Activated CD4-positive, alpha-beta T cell treated with anti-CD3 and anti-CD28 coated beads, Interleukin-2, amount 10 ng/mL, durations not matched to agents 7 days and 5 days (primary cell): ENCODE measurements around the gene AGGF1. TPM values are rescaled to one million over a fixed set of nuclear protein-coding genes. Genes with fewer than 3 reads are reported as not detected.
"Not testable (repeated sequence)": the region's sequence is repeated elsewhere in the genome, so short reads cannot be mapped to it uniquely, and the experiment has no call there.

ENCODE experiments used
- CTCF ChIA-PET: fragments of 350-600 bp; sonication (Branson Sonifier 250); formaldehyde crosslinking; loops from one replicate; lab custom pipeline; 2021; ENCODE audit warnings: antibody characterized with exemption; lab: Charles Lee
- POLR2A ChIA-PET: fragments of 350-600 bp; sonication (Branson Sonifier 250); formaldehyde crosslinking; loops from one replicate; lab custom pipeline; 2021; ENCODE audit warnings: antibody characterized with exemption; lab: Charles Lee
- DNase-seq: peaks from one replicate; pipeline ENCODE4 v3.0.0-alpha.2; 2020
- H3K27ac Mint-ChIP-seq: one replicate; pipeline ENCODE4 v1.8.0; 2021; ENCODE audit warnings: mild to moderate bottlenecking, moderate library complexity, mixed read lengths
- H3K27me3 Mint-ChIP-seq: one replicate; pipeline ENCODE4 v1.8.0; 2021; ENCODE audit warnings: mixed read lengths
- H3K36me3 Mint-ChIP-seq: one replicate; pipeline ENCODE4 v1.8.0; 2021; ENCODE audit warnings: low read depth, mixed read lengths
- H3K4me1 Mint-ChIP-seq: one replicate; pipeline ENCODE4 v1.8.0; 2021; ENCODE audit warnings: mixed read lengths
- H3K4me3 Mint-ChIP-seq: one replicate; pipeline ENCODE4 v1.8.0; 2021; ENCODE audit warnings: mild to moderate bottlenecking, moderate library complexity, mixed read lengths
- H3K9me3 Mint-ChIP-seq: one replicate; pipeline ENCODE4 v1.8.0; 2021; ENCODE audit warnings: mixed read lengths
- total RNA-seq, 2 experiments: library from RNA; stranded (reverse); gene quantifications; one replicate each; pipeline ENCODE4 v1.2.3, GENCODE V29; 2021

The AGGF1 gene
- total RNA-seq, result 10 to 100 TPM; 27.6 to 28.9 TPM

- Mint-ChIP-seq H3K4me1 (peaks cover 33% of the 10 kb centered on the region), H3K27me3 (peaks cover 6% of the 10 kb centered on the region), H3K9me3 (peaks cover 23% of the 10 kb centered on the region), H3K27ac (peak within 1 kb of the TSS; percentile 94), H3K36me3 (peaks cover 40% of the 10 kb centered on the region), H3K4me3 (peak within 1 kb of the TSS; percentile 84)
- peak; percentile 95 for DNase-seq
- ChIA-PET CTCF (interaction anchor here (0.6 to 1.5 kb wide), 8 partner anchors 14 to 265 kb away, joined by 3 to 4 read pairs (median 3); no protein-coding TSS in a partner anchor), POLR2A (interaction anchor here (0.5 to 1.1 kb wide), 2 partner anchors 293 to 887 kb away, joined by 3 to 4 read pairs; no protein-coding TSS in a partner anchor)
These were observed at the start of gene AGGF1 for GRCh38 chr5:77030097-77031071. Gene AGGF1 (plus strand): TSS chr5:77030404. CDS start chr5:77030767, 363 bp downstream.

- no peak overlapping the region for H3K4me3 Mint-ChIP-seq
- CTCF ChIA-PET, result no interaction called here
- POLR2A ChIA-PET, result no interaction called here
These were observed 49.6 kb upstream of the AGGF1 start for GRCh38 chr5:76980518-76981144.

GRCh38 chr5:76982450-76982849 is 47.8 kb upstream of the AGGF1 start:
- POLR2A ChIA-PET, result no interaction called here
- Mint-ChIP-seq H3K4me3 (no peak overlapping the region), H3K27ac (no peak overlapping the region), H3K4me1 (no peaks in the 10 kb centered on the region), H3K27me3 (peaks cover 11% of the 10 kb centered on the region), H3K36me3 (no peaks in the 10 kb centered on the region), H3K9me3 (no peaks in the 10 kb centered on the region)
- DNase-seq, result no peak
- CTCF ChIA-PET, result no interaction called here

More at GRCh38 chr5:76980518-76981144, 49.6 kb upstream of the AGGF1 start:
- DNase-seq, result no peak
- H3K4me1 Mint-ChIP-seq, result no peaks in the 10 kb centered on the region
- no peaks in the 10 kb centered on the region for H3K36me3 Mint-ChIP-seq
- no peaks in the 10 kb centered on the region for H3K9me3 Mint-ChIP-seq
- H3K27ac Mint-ChIP-seq, result no peak overlapping the region
- H3K27me3 Mint-ChIP-seq, result peaks cover 15% of the 10 kb centered on the region

GRCh38 chr5:76983468-76983867 is 46.7 kb upstream of the AGGF1 start:
- Mint-ChIP-seq H3K4me3 (no peak overlapping the region), H3K4me1 (no peaks in the 10 kb centered on the region), H3K27ac (no peak overlapping the region), H3K9me3 (no peaks in the 10 kb centered on the region), H3K36me3 (no peaks in the 10 kb centered on the region), H3K27me3 (peaks cover 11% of the 10 kb centered on the region)
- ChIA-PET POLR2A (no interaction called here), CTCF (interaction anchor here (0.6 kb wide), 1 partner anchor 63 kb away, joined by 5 read pairs; no protein-coding TSS in a partner anchor)
- no peak for DNase-seq

- no peak for DNase-seq
- Mint-ChIP-seq H3K4me3 (no peak overlapping the region), H3K36me3 (no peaks in the 10 kb centered on the region), H3K27ac (no peak overlapping the region), H3K4me1 (no peaks in the 10 kb centered on the region), H3K9me3 (no peaks in the 10 kb centered on the region), H3K27me3 (peaks cover 4% of the 10 kb centered on the region)
- ChIA-PET CTCF (interaction anchor here (1.2 to 1.5 kb wide), 3 partner anchors 14 to 94 kb away, joined by 3 to 5 read pairs (median 3); no protein-coding TSS in a partner anchor), POLR2A (no interaction called here)
These were observed 43.2 kb upstream of the AGGF1 start for GRCh38 chr5:76986825-76987526.

GRCh38 chr5:76990899-76991459 is 39.2 kb upstream of the AGGF1 start:
- Mint-ChIP-seq H3K36me3 (no peaks in the 10 kb centered on the region), H3K27me3 (peaks cover 8% of the 10 kb centered on the region), H3K4me1 (no peaks in the 10 kb centered on the region), H3K27ac (no peak overlapping the region), H3K9me3 (no peaks in the 10 kb centered on the region), H3K4me3 (no peak overlapping the region)
- POLR2A ChIA-PET, result no interaction called here
- CTCF ChIA-PET, result no interaction called here
- DNase-seq, result no peak

GRCh38 chr5:76993436-76993835 is 36.8 kb upstream of the AGGF1 start:
- H3K27ac Mint-ChIP-seq, POLR2A ChIA-PET, H3K9me3 Mint-ChIP-seq, H3K4me1 Mint-ChIP-seq, H3K4me3 Mint-ChIP-seq, DNase-seq, H3K36me3 Mint-ChIP-seq, CTCF ChIA-PET: not testable (repeated sequence)
- peaks cover 11% of the 10 kb centered on the region for H3K27me3 Mint-ChIP-seq

GRCh38 chr5:76994337-76994736 is 35.9 kb upstream of the AGGF1 start:
- Mint-ChIP-seq H3K9me3 (no peaks in the 10 kb centered on the region), H3K4me3 (no peak overlapping the region), H3K36me3 (no peaks in the 10 kb centered on the region), H3K27ac (no peak overlapping the region), H3K27me3 (peaks cover 11% of the 10 kb centered on the region), H3K4me1 (no peaks in the 10 kb centered on the region)
- no peak for DNase-seq
- ChIA-PET POLR2A (no interaction called here), CTCF (interaction anchor here (0.7 to 1.6 kb wide), 3 partner anchors 23 to 85 kb away, joined by 3 to 4 read pairs (median 4); no protein-coding TSS in a partner anchor)

- DNase-seq, H3K27ac Mint-ChIP-seq: not testable (repeated sequence)
- CTCF ChIA-PET, result interaction anchor here (1.0 kb wide), 1 partner anchor 13 kb away, joined by 3 read pairs; no protein-coding TSS in a partner anchor
These were observed 32.0 kb upstream of the AGGF1 start for GRCh38 chr5:76998251-76998650.

GRCh38 chr5:76999451-76999850 is 30.8 kb upstream of the AGGF1 start:
- Mint-ChIP-seq H3K9me3 (no peaks in the 10 kb centered on the region), H3K36me3 (no peaks in the 10 kb centered on the region), H3K27me3 (peaks cover 26% of the 10 kb centered on the region), H3K4me1 (no peaks in the 10 kb centered on the region), H3K27ac (no peak overlapping the region), H3K4me3 (no peak overlapping the region)
- CTCF ChIA-PET, result interaction anchor here (1.0 kb wide), 1 partner anchor 11 kb away, joined by 3 read pairs; no protein-coding TSS in a partner anchor
- no peak for DNase-seq
- POLR2A ChIA-PET, result no interaction called here

More at GRCh38 chr5:76998251-76998650, 32.0 kb upstream of the AGGF1 start:
- H3K4me1 Mint-ChIP-seq, H3K36me3 Mint-ChIP-seq, POLR2A ChIA-PET, H3K4me3 Mint-ChIP-seq, H3K9me3 Mint-ChIP-seq: not testable (repeated sequence)
- peaks cover 22% of the 10 kb centered on the region for H3K27me3 Mint-ChIP-seq

GRCh38 chr5:77003246-77003645 is 27.0 kb upstream of the AGGF1 start:
- Mint-ChIP-seq H3K27me3 (peaks cover 31% of the 10 kb centered on the region), H3K4me1 (no peaks in the 10 kb centered on the region), H3K36me3 (no peaks in the 10 kb centered on the region)

GRCh38 chr5:77006124-77006523 is 24.1 kb upstream of the AGGF1 start:
- peaks cover 33% of the 10 kb centered on the region for H3K27me3 Mint-ChIP-seq
- no peaks in the 10 kb centered on the region for H3K4me1 Mint-ChIP-seq
- no peak overlapping the region for H3K4me3 Mint-ChIP-seq
- H3K27ac Mint-ChIP-seq, result no peak overlapping the region
- ChIA-PET POLR2A (no interaction called here), CTCF (no interaction called here)
- H3K9me3 Mint-ChIP-seq, result no peaks in the 10 kb centered on the region
- no peak for DNase-seq
- no peaks in the 10 kb centered on the region for H3K36me3 Mint-ChIP-seq

More at GRCh38 chr5:77003246-77003645, 27.0 kb upstream of the AGGF1 start:
- ChIA-PET POLR2A (no interaction called here), CTCF (no interaction called here)
- no peak overlapping the region for H3K4me3 Mint-ChIP-seq
- no peak for DNase-seq
- H3K9me3 Mint-ChIP-seq, result no peaks in the 10 kb centered on the region
- no peak overlapping the region for H3K27ac Mint-ChIP-seq
